ENCODE data around the gene CEP192. TPM values are rescaled to one million over a fixed set of nuclear protein-coding genes. Genes with fewer than 3 reads are reported as not detected.

CEP192 gene
- total RNA-seq, 2 donors from 2014 or later: 26.4 to 35.6 TPM

GRCh38 chr18:13163167-13163927, 172.2 kb downstream of the CEP192 start:
- Histone ChIP-seq H3K9me3 (ENCODE audit: control insufficient read depth, low read length) (peaks cover 12% of the 10 kb centered on the region), H3K4me3 (ENCODE audit: low read length) (no peak overlapping the region), H3K9ac (ENCODE audit: extremely low read depth, low read length, poor library complexity, severe bottlenecking) (no peak overlapping the region), H3K4me1 (ENCODE audit: control insufficient read depth, insufficient read depth, low read length) (peaks cover 7% of the 10 kb centered on the region), H3K36me3 (ENCODE audit: control insufficient read depth, insufficient read depth, low read length) (no peaks in the 10 kb centered on the region), H3K27me3 (ENCODE audit: control insufficient read depth, insufficient read depth, low read length, poor library complexity, severe bottlenecking) (no peaks in the 10 kb centered on the region), H3K27ac (ENCODE audit: low read depth, low read length) (no peak overlapping the region)
- Mint-ChIP-seq H3K9me3 (peaks cover 19% of the 10 kb centered on the region), H3K4me1 (peaks cover 32% of the 10 kb centered on the region), H3K36me3 (ENCODE audit: low read depth) (peaks cover 6% of the 10 kb centered on the region), H3K4me3 (no peak overlapping the region), H3K27ac (no peak overlapping the region), H3K27me3 (ENCODE audit: insufficient read depth) (peaks cover 11% of the 10 kb centered on the region)
- 92 to 95% methylated on average over 4 to 12 of the region's 12 CpGs for WGBS, 2 experiments (ENCODE audit: insufficient coverage in 1 of 2, insufficient read length in 1 of 2)
- no peak for TF ChIP-seq CTCF (conservative IDR thresholded peaks at IDR 0.05)
- DNase-seq: no peak

GRCh38 chr18:13164406-13164805, 173.2 kb downstream of the CEP192 start:
- no peak for TF ChIP-seq CTCF (conservative IDR thresholded peaks at IDR 0.05)
- Histone ChIP-seq H3K4me3 (ENCODE audit: low read length) (no peak overlapping the region), H3K9ac (ENCODE audit: extremely low read depth, low read length, poor library complexity, severe bottlenecking) (no peak overlapping the region), H3K27me3 (ENCODE audit: control insufficient read depth, insufficient read depth, low read length, poor library complexity, severe bottlenecking) (no peaks in the 10 kb centered on the region), H3K4me1 (ENCODE audit: control insufficient read depth, insufficient read depth, low read length) (peaks cover 7% of the 10 kb centered on the region), H3K27ac (ENCODE audit: low read depth, low read length) (no peak overlapping the region), H3K9me3 (ENCODE audit: control insufficient read depth, low read length) (peaks cover 13% of the 10 kb centered on the region), H3K36me3 (ENCODE audit: control insufficient read depth, insufficient read depth, low read length) (no peaks in the 10 kb centered on the region)
- Mint-ChIP-seq H3K27ac (no peak overlapping the region), H3K4me1 (peaks cover 35% of the 10 kb centered on the region), H3K27me3 (ENCODE audit: insufficient read depth) (peaks cover 19% of the 10 kb centered on the region), H3K4me3 (no peak overlapping the region), H3K36me3 (ENCODE audit: low read depth) (peaks cover 7% of the 10 kb centered on the region), H3K9me3 (peaks cover 8% of the 10 kb centered on the region)
- no peak for DNase-seq
- WGBS, 2 experiments (ENCODE audit: insufficient coverage in 1 of 2, insufficient read length in 1 of 2): 95 to 100% methylated on average over 5 to 12 of the region's 13 CpGs

- peak; percentile 80 for DNase-seq
- Histone ChIP-seq H3K4me3 (ENCODE audit: low read length) (peak overlapping the region; percentile 56), H3K27me3 (ENCODE audit: control insufficient read depth, insufficient read depth, low read length, poor library complexity, severe bottlenecking) (no peaks in the 10 kb centered on the region), H3K9me3 (ENCODE audit: control insufficient read depth, low read length) (peaks cover 13% of the 10 kb centered on the region), H3K4me1 (ENCODE audit: control insufficient read depth, insufficient read depth, low read length) (peaks cover 7% of the 10 kb centered on the region), H3K36me3 (ENCODE audit: control insufficient read depth, insufficient read depth, low read length) (no peaks in the 10 kb centered on the region), H3K9ac (ENCODE audit: extremely low read depth, low read length, poor library complexity, severe bottlenecking) (no peak overlapping the region), H3K27ac (ENCODE audit: low read depth, low read length) (no peak overlapping the region)
- H3K27me3 Mint-ChIP-seq (ENCODE audit: insufficient read depth): peaks cover 23% of the 10 kb centered on the region
- peak; percentile 45 for TF ChIP-seq CTCF (conservative IDR thresholded peaks at IDR 0.05)
- peak overlapping the region; percentile 96 for H3K27ac Mint-ChIP-seq
- 77 to 79% methylated on average over 11 to 16 of the region's 16 CpGs for WGBS, 2 experiments (ENCODE audit: insufficient coverage in 1 of 2, insufficient read length in 1 of 2)
- peaks cover 42% of the 10 kb centered on the region for H3K4me1 Mint-ChIP-seq
- peaks cover 6% of the 10 kb centered on the region for H3K36me3 Mint-ChIP-seq (ENCODE audit: low read depth)
- H3K4me3 Mint-ChIP-seq: peak overlapping the region; percentile 51
- peaks cover 7% of the 10 kb centered on the region for H3K9me3 Mint-ChIP-seq
Observed at GRCh38 chr18:13165636-13166423, 174.7 kb downstream of the CEP192 start.

Data from endodermal cell (in vitro differentiated cells).